Loucy (cell line): ENCODE data around the gene ARMH4.

Experiments
- H2AFZ ChIP-seq: fragments of 200-600 bp; sonication (generic); 2 replicates; pipeline ENCODE4 v1.6.0; 2016; ENCODE audit warnings: antibody characterized with exemption, mild to moderate bottlenecking, low read length, moderate library complexity
- H3F3A ChIP-seq: fragments of 200-600 bp; 2 replicates; pipeline ENCODE4 v1.6.0; 2016; ENCODE audit warnings: antibody characterized with exemption, low read depth, mild to moderate bottlenecking
- H3K27me3 ChIP-seq: fragments of 200-600 bp; sonication (generic); 2 replicates; pipeline ENCODE4 v1.6.1; 2014; ENCODE audit warnings: low read length, mild to moderate bottlenecking; ENCODE audit not compliant: insufficient read depth, poor library complexity, severe bottlenecking
- H3K36me3 ChIP-seq: fragments of 200-600 bp; sonication (generic); 2 replicates; pipeline ENCODE4 v1.6.1; 2016; ENCODE audit warnings: low read length; ENCODE audit not compliant: insufficient read depth
- H3K4me1 ChIP-seq: fragments of 200-600 bp; sonication (generic); 2 replicates; pipeline ENCODE4 v1.5.1; 2014; ENCODE audit warnings: low read length, mild to moderate bottlenecking; ENCODE audit not compliant: insufficient read depth, poor library complexity, severe bottlenecking
- H3K4me2 ChIP-seq: fragments of 200-600 bp; sonication (generic); 2 replicates; pipeline ENCODE4 v1.6.0; 2014; ENCODE audit warnings: antibody characterized with exemption, low read length, low read depth, mild to moderate bottlenecking; ENCODE audit not compliant: poor library complexity, severe bottlenecking
- H3K4me3 ChIP-seq: fragments of 200-600 bp; sonication (generic); 2 replicates; pipeline ENCODE4 v1.5.1; 2014; ENCODE audit warnings: low read length, mild to moderate bottlenecking, mixed read lengths; ENCODE audit not compliant: poor library complexity, severe bottlenecking
- H3K79me2 ChIP-seq: fragments of 200-600 bp; sonication (generic); 2 replicates; pipeline ENCODE4 v1.6.1; 2014; ENCODE audit warnings: low read length; ENCODE audit not compliant: insufficient read depth
- H3K9ac ChIP-seq: fragments of 200-600 bp; sonication (generic); 2 replicates; pipeline ENCODE4 v1.6.0; 2014; ENCODE audit warnings: mild to moderate bottlenecking, low read depth, low read length, moderate library complexity; ENCODE audit not compliant: poor library complexity, severe bottlenecking
- H3K9me2 ChIP-seq: fragments of 200-600 bp; sonication (generic); replicated peaks from 2 replicates; pipeline ENCODE4 v1.6.1; 2016; ENCODE audit warnings: low read depth, low read length, mixed read lengths
- H3K9me3 ChIP-seq: fragments of 200-600 bp; sonication (generic); 2 replicates; pipeline ENCODE4 v1.6.1; 2014; ENCODE audit warnings: mild to moderate bottlenecking, antibody characterized with exemption, low read length, low read depth; ENCODE audit not compliant: insufficient read depth
- H4K20me1 ChIP-seq: fragments of 200-600 bp; sonication (generic); 2 replicates; pipeline ENCODE4 v1.6.0; 2014; ENCODE audit warnings: antibody characterized with exemption, low read length, mild to moderate bottlenecking; ENCODE audit not compliant: insufficient read depth, poor library complexity, severe bottlenecking
- CTCF ChIP-seq: fragments of 200-600 bp; sonication (generic); conservative IDR thresholded peaks from 2 replicates; pipeline ENCODE4 v1.5.1; 2014; ENCODE audit warnings: mild to moderate bottlenecking, antibody characterized with exemption, low read length
- EZH2phosphoT487 ChIP-seq: fragments of 200-600 bp; IDR thresholded peaks from 2 replicates; pipeline ENCODE4 v1.6.1; 2018; ENCODE audit warnings: antibody characterized with exemption, mild to moderate bottlenecking, moderate library complexity, borderline replicate concordance

The ARMH4 gene

GRCh38 chr14:57999979-58000378, 152.0 kb downstream of the ARMH4 start:
- Histone ChIP-seq H3K4me1 (no peaks in the 10 kb centered on the region), H3K9me3 (no peaks in the 10 kb centered on the region), H3K27me3 (no peaks in the 10 kb centered on the region), H3K9me2 (no peaks in the 10 kb centered on the region), H3K9ac (no peak overlapping the region), H3F3A (no peaks in the 10 kb centered on the region), H3K36me3 (no peaks in the 10 kb centered on the region), H3K79me2 (no peaks in the 10 kb centered on the region), H2AFZ (no peak overlapping the region), H4K20me1 (no peaks in the 10 kb centered on the region), H3K4me2 (no peak overlapping the region), H3K4me3 (no peak overlapping the region)
- TF ChIP-seq CTCF (no peak), EZH2phosphoT487 (no peak)

- no peaks in the 10 kb centered on the region for H3K27me3 ChIP-seq
- H3K9me3 ChIP-seq, result no peaks in the 10 kb centered on the region
- no peaks in the 10 kb centered on the region for H3K36me3 ChIP-seq
- no peak overlapping the region for H3K9ac ChIP-seq
- H3K79me2 ChIP-seq, result no peaks in the 10 kb centered on the region
- no peak overlapping the region for H3K4me3 ChIP-seq
- H3K4me2 ChIP-seq, result no peak overlapping the region
- no peak overlapping the region for H2AFZ ChIP-seq
- no peaks in the 10 kb centered on the region for H4K20me1 ChIP-seq
- H3K9me2 ChIP-seq, result no peaks in the 10 kb centered on the region
- H3F3A ChIP-seq, result no peaks in the 10 kb centered on the region
- TF ChIP-seq EZH2phosphoT487 (no peak), CTCF (no peak)
- H3K4me1 ChIP-seq, result no peaks in the 10 kb centered on the region
Measured at GRCh38 chr14:57999471-57999870, 152.5 kb downstream of the ARMH4 start.

- H2AFZ ChIP-seq, result no peak overlapping the region
- no peaks in the 10 kb centered on the region for H3K4me1 ChIP-seq
- H4K20me1 ChIP-seq, result no peaks in the 10 kb centered on the region
- H3K9me2 ChIP-seq, result no peaks in the 10 kb centered on the region
- H3K36me3 ChIP-seq, result no peaks in the 10 kb centered on the region
- TF ChIP-seq EZH2phosphoT487, result no peak
- no peak for TF ChIP-seq CTCF
- no peaks in the 10 kb centered on the region for H3K79me2 ChIP-seq
- H3F3A ChIP-seq, result no peaks in the 10 kb centered on the region
- no peak overlapping the region for H3K4me3 ChIP-seq
- no peaks in the 10 kb centered on the region for H3K9me3 ChIP-seq
- H3K27me3 ChIP-seq, result no peaks in the 10 kb centered on the region
- H3K9ac ChIP-seq, result no peak overlapping the region
- H3K4me2 ChIP-seq, result no peak overlapping the region
Measured at GRCh38 chr14:57998766-57999165, 153.2 kb downstream of the ARMH4 start.
